ENCODE measurements around the gene CEACAM18.
"Not testable (repeated sequence)": the region's sequence is repeated elsewhere in the genome, so short reads cannot be mapped to it uniquely, and the experiment has no call there.

CEACAM18 gene
- 0 to 0.18 (median 0) reads per million in 4 experiments for total RNA-seq

GRCh38 chr19:51478381-51479234 lies at the start of gene CEACAM18:
Gene CEACAM18, plus strand, starts transcription at chr19:51478539.
- DNase-seq: no peak

GRCh38 chr19:51430221-51430620 lies 48.1 kb upstream of the CEACAM18 start:
- DNase-seq: no peak

- no peak for DNase-seq
These were observed 47.2 kb upstream of the CEACAM18 start for GRCh38 chr19:51431124-51431523.

- DNase-seq: no peak
These were observed 45.3 kb upstream of the CEACAM18 start for GRCh38 chr19:51433043-51433442.

- no peak for DNase-seq
These were observed 43.9 kb upstream of the CEACAM18 start for GRCh38 chr19:51434456-51434855.

- DNase-seq: no peak
These were observed 39.3 kb upstream of the CEACAM18 start for GRCh38 chr19:51439021-51439465.

- no peak for DNase-seq
These were observed 38.3 kb upstream of the CEACAM18 start for GRCh38 chr19:51440052-51440451.

GRCh38 chr19:51440846-51441409 lies 37.4 kb upstream of the CEACAM18 start:
- DNase-seq: no peak

- peak; percentile 62 for DNase-seq
These were observed 36.6 kb upstream of the CEACAM18 start for GRCh38 chr19:51441410-51442390.

- not testable (repeated sequence) for DNase-seq
These were observed 30.8 kb upstream of the CEACAM18 start for GRCh38 chr19:51447510-51447909.

GRCh38 chr19:51448011-51448410 lies 30.3 kb upstream of the CEACAM18 start:
- no peak for DNase-seq

GRCh38 chr19:51448411-51449016 lies 29.8 kb upstream of the CEACAM18 start:
- DNase-seq: no peak

GRCh38 chr19:51450730-51451307 lies 27.5 kb upstream of the CEACAM18 start:
- DNase-seq: no peak

- no peak for DNase-seq
These were observed 21.6 kb upstream of the CEACAM18 start for GRCh38 chr19:51456541-51457290.

- no peak for DNase-seq
These were observed 20.9 kb upstream of the CEACAM18 start for GRCh38 chr19:51457351-51458013.

GRCh38 chr19:51458051-51458645 lies 20.2 kb upstream of the CEACAM18 start, which contains the start of gene SIGLEC8:
Gene SIGLEC8, minus strand, starts transcription at chr19:51458454. Its CDS starts 67 bp downstream, at chr19:51458387.
- DNase-seq: no peak

- no peak for DNase-seq
These were observed 19.3 kb upstream of the CEACAM18 start for GRCh38 chr19:51458899-51459505.

- no peak for DNase-seq
These were observed 18.0 kb upstream of the CEACAM18 start for GRCh38 chr19:51460164-51460992.

- no peak for DNase-seq
These were observed 16.6 kb upstream of the CEACAM18 start for GRCh38 chr19:51461723-51462161.
